Duodenal mucosa (tissue), 2 donors: ENCODE results near the gene HOXB1.

Experiments
- H3K27ac ChIP-seq: one replicate; pipeline ENCODE4 v1.7.0; 2013; ENCODE audit warnings: low read depth, low read length
- H3K27me3 ChIP-seq, 2 donors: one replicate each; pipeline ENCODE4 v1.7.0; 2013; ENCODE audit warnings: low read length in 2 of 2, control low read depth in 1 of 2; ENCODE audit not compliant: insufficient read depth in 2 of 2, control insufficient read depth in 1 of 2
- H3K36me3 ChIP-seq, 2 donors: one replicate each; pipeline ENCODE4 v1.7.0; 2013; ENCODE audit warnings: low read length in 2 of 2, control low read depth in 1 of 2; ENCODE audit not compliant: insufficient read depth in 2 of 2, control insufficient read depth in 1 of 2
- H3K4me1 ChIP-seq, 2 donors: one replicate each; pipeline ENCODE4 v1.7.0; 2013; ENCODE audit warnings: low read length in 2 of 2, control low read depth in 1 of 2; ENCODE audit not compliant: insufficient read depth in 2 of 2, control insufficient read depth in 1 of 2
- H3K4me3 ChIP-seq, 2 donors: one replicate each; pipeline ENCODE4 v1.7.0; 2013; ENCODE audit warnings: low read length in 2 of 2, low read depth in 1 of 2
- H3K9ac ChIP-seq, 2 donors: one replicate each; pipeline ENCODE4 v1.7.0; 2013; ENCODE audit warnings: low read length in 2 of 2, low read depth in 1 of 2
- H3K9me3 ChIP-seq, 2 donors: one replicate each; pipeline ENCODE4 v1.7.0; 2013; ENCODE audit warnings: low read length in 2 of 2, control low read depth in 1 of 2; ENCODE audit not compliant: control insufficient read depth in 1 of 2

Gene HOXB1

GRCh38 chr17:48520631-48521079, 10.2 kb downstream of the HOXB1 start:
- H3K4me3 ChIP-seq, result no peak overlapping the region
- H3K36me3 ChIP-seq, result no peaks in the 10 kb centered on the region
- no peaks in the 10 kb centered on the region for H3K9me3 ChIP-seq
- H3K27me3 ChIP-seq, result peaks cover 8 to 16% of the 10 kb centered on the region in 2 donors
- no peak overlapping the region for H3K9ac ChIP-seq
- H3K27ac ChIP-seq, result no peak overlapping the region
- H3K4me1 ChIP-seq, result peaks cover 0 to 6% of the 10 kb centered on the region in 2 donors

- H3K27me3 ChIP-seq, result peaks cover 4 to 16% of the 10 kb centered on the region in 2 donors
- H3K9me3 ChIP-seq, result no peaks in the 10 kb centered on the region
- H3K9ac ChIP-seq, result no peak overlapping the region
- no peak overlapping the region for H3K4me3 ChIP-seq
- H3K4me1 ChIP-seq, result peaks cover 0 to 6% of the 10 kb centered on the region in 2 donors
- H3K27ac ChIP-seq, result no peak overlapping the region
- no peaks in the 10 kb centered on the region for H3K36me3 ChIP-seq
These were observed 11.4 kb downstream of the HOXB1 start for GRCh38 chr17:48519427-48519826.

- no peak overlapping the region for H3K27ac ChIP-seq
- no peaks in the 10 kb centered on the region for H3K9me3 ChIP-seq
- H3K9ac ChIP-seq, result no peak overlapping the region
- peaks cover 6 to 18% of the 10 kb centered on the region in 2 donors for H3K4me1 ChIP-seq
- peaks cover 4 to 10% of the 10 kb centered on the region in 2 donors for H3K27me3 ChIP-seq
- no peak overlapping the region for H3K4me3 ChIP-seq
- no peaks in the 10 kb centered on the region for H3K36me3 ChIP-seq
These were observed 13.3 kb downstream of the HOXB1 start for GRCh38 chr17:48517478-48517877.

GRCh38 chr17:48515925-48516900, 14.6 kb downstream of the HOXB1 start:
- no peak overlapping the region for H3K4me3 ChIP-seq
- no peak overlapping the region for H3K27ac ChIP-seq
- peaks cover 4 to 6% of the 10 kb centered on the region in 2 donors for H3K27me3 ChIP-seq
- H3K36me3 ChIP-seq, result no peaks in the 10 kb centered on the region
- peaks cover 6 to 12% of the 10 kb centered on the region in 2 donors for H3K4me1 ChIP-seq
- no peak overlapping the region for H3K9ac ChIP-seq
- H3K9me3 ChIP-seq, result no peaks in the 10 kb centered on the region

- H3K27me3 ChIP-seq, result peaks cover 0 to 6% of the 10 kb centered on the region in 2 donors
- H3K36me3 ChIP-seq, result no peaks in the 10 kb centered on the region
- peaks cover 6 to 12% of the 10 kb centered on the region in 2 donors for H3K4me1 ChIP-seq
- H3K9ac ChIP-seq, result no peak overlapping the region
- H3K4me3 ChIP-seq, result no peak overlapping the region
- H3K9me3 ChIP-seq, result no peaks in the 10 kb centered on the region
- no peak overlapping the region for H3K27ac ChIP-seq
These were observed 16.3 kb downstream of the HOXB1 start for GRCh38 chr17:48514477-48514876.

- Histone ChIP-seq H3K36me3 (no peaks in the 10 kb centered on the region), H3K4me3 (no peak overlapping the region), H3K27ac (no peak overlapping the region), H3K9me3 (no peaks in the 10 kb centered on the region), H3K4me1 (peaks cover 6 to 12% of the 10 kb centered on the region in 2 donors), H3K9ac (no peak overlapping the region), H3K27me3 (peaks cover 0 to 6% of the 10 kb centered on the region in 2 donors)
These were observed 16.9 kb downstream of the HOXB1 start for GRCh38 chr17:48513666-48514455.

- Histone ChIP-seq H3K4me1 (peaks cover 6 to 12% of the 10 kb centered on the region in 2 donors), H3K9ac (no peak overlapping the region), H3K9me3 (no peaks in the 10 kb centered on the region), H3K27me3 (peaks cover 0 to 6% of the 10 kb centered on the region in 2 donors), H3K36me3 (no peaks in the 10 kb centered on the region), H3K27ac (no peak overlapping the region), H3K4me3 (peak overlapping the region; percentile 10 to 38)
These were observed 17.7 kb downstream of the HOXB1 start for GRCh38 chr17:48513097-48513496.

- H3K27me3 ChIP-seq, result peaks cover 3 to 6% of the 10 kb centered on the region in 2 donors
- peaks cover 6 to 12% of the 10 kb centered on the region in 2 donors for H3K4me1 ChIP-seq
- H3K4me3 ChIP-seq, result no peak overlapping the region
- no peak overlapping the region for H3K9ac ChIP-seq
- H3K27ac ChIP-seq, result no peak overlapping the region
- H3K9me3 ChIP-seq, result no peaks in the 10 kb centered on the region
- H3K36me3 ChIP-seq, result no peaks in the 10 kb centered on the region
These were observed 19.8 kb downstream of the HOXB1 start for GRCh38 chr17:48510761-48511604.

- no peak overlapping the region for H3K9ac ChIP-seq
- no peak overlapping the region for H3K4me3 ChIP-seq
- H3K9me3 ChIP-seq, result no peaks in the 10 kb centered on the region
- H3K27me3 ChIP-seq, result peaks cover 3 to 6% of the 10 kb centered on the region in 2 donors
- H3K27ac ChIP-seq, result no peak overlapping the region
- no peaks in the 10 kb centered on the region for H3K36me3 ChIP-seq
- peaks cover 6 to 12% of the 10 kb centered on the region in 2 donors for H3K4me1 ChIP-seq
These were observed 20.4 kb downstream of the HOXB1 start for GRCh38 chr17:48510381-48510760.
